LNCAP (cell line): ENCODE measurements around the gene GLTPD2.

Experiments
- TF ChIP-seq, protein P1 (sequence below): fragments of 450-650 bp; IDR thresholded peaks from 2 replicates; pipeline ENCODE4 v1.5.1; 2017; ENCODE audit warnings: mild to moderate bottlenecking

GLTPD2 gene

DNA sequence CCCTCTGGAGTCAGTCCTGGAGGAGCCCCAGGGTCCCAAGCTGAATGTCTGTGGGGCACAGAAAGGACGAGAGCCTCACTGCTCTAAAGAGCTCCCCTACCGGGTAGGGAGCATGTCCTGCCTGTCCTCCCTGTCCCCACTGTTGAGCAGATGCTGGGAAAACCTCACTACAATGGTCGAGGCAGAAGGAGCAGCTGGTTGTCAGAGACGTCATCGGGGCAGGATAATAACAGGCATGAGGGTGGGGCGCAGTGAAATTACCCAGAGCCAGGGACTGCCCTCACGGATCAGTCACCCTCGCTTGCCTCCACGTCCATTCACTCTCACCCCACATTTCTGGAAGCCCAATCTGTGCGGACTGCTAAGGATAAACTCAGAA, 16.5 kb upstream of the GLTPD2 start:
- TF ChIP-seq, protein P1, sequence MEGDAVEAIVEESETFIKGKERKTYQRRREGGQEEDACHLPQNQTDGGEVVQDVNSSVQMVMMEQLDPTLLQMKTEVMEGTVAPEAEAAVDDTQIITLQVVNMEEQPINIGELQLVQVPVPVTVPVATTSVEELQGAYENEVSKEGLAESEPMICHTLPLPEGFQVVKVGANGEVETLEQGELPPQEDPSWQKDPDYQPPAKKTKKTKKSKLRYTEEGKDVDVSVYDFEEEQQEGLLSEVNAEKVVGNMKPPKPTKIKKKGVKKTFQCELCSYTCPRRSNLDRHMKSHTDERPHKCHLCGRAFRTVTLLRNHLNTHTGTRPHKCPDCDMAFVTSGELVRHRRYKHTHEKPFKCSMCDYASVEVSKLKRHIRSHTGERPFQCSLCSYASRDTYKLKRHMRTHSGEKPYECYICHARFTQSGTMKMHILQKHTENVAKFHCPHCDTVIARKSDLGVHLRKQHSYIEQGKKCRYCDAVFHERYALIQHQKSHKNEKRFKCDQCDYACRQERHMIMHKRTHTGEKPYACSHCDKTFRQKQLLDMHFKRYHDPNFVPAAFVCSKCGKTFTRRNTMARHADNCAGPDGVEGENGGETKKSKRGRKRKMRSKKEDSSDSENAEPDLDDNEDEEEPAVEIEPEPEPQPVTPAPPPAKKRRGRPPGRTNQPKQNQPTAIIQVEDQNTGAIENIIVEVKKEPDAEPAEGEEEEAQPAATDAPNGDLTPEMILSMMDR, result no peak

DNA sequence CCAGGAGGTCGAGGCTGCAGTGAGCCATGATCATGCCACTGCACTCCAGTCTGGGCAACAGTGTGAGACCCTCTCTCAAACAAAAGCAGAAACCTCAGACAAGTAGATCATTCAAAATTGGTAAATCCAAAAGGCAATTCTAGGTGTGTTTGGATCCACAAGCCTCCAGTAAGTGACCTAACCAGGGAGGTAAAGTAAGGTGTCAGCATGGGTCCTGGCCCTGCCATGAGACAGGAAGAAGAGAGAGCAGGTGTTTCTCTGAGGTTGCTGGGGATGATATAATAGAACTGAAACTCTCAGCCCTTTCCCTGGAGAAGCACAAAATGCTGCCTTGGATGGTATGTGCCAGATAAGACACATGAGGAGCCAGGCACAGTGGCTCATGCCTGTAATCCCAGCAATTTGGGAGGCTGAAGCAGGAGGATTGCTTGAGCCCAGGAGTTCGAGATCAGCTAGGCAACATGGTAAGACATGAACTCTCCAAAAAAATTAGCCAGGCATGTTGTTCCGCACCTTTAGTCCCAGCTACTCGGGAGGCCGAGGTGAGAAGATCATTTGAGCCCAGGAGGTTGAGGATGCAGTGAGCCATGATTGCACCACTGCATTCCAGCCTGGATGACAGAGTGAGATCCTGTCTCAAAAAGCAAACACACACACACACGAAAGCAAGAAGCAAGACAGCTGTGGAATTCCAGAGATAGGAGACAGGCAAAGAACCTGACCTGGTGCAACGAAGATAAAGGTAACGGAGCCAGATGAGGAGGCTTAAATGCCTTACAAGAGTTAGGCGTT, 10.6 kb upstream of the GLTPD2 start:
- TF ChIP-seq, protein P1, result no peak

DNA sequence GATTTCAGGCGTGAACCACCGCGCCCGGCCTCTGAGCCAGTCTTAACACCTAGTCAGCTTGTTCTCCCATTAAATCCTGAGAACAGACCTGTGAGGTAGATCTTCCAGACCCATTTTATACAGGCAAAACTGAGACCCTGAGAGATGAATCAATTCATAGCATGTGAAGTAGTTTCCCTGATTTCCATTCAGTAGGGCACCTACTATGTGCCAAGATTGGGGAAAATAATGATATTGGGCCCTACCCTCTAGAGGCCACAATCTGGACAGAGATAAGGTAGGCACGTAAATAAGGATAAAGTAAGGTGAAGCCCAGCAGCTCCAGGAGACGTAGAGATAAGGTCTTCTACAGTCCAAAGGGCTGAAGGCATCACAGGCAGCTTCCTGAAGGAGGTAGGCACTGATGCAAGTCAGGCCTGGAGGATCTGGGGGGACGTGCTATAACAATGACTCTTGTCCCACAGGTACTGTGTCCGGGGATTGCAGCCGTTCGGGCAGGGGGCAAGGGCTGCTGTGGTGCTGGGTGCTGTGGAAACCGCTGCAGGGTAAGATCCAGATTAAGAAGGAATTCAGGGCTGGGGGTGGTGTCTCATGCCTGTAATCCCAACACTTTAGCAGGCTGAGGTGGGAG, 8.3 kb upstream of the GLTPD2 start:
- TF ChIP-seq, protein P1, result no peak

- TF ChIP-seq, protein P1, result no peak
These were observed 6.1 kb upstream of the GLTPD2 start for GRCh38 chr17:4782652-4783051.

DNA sequence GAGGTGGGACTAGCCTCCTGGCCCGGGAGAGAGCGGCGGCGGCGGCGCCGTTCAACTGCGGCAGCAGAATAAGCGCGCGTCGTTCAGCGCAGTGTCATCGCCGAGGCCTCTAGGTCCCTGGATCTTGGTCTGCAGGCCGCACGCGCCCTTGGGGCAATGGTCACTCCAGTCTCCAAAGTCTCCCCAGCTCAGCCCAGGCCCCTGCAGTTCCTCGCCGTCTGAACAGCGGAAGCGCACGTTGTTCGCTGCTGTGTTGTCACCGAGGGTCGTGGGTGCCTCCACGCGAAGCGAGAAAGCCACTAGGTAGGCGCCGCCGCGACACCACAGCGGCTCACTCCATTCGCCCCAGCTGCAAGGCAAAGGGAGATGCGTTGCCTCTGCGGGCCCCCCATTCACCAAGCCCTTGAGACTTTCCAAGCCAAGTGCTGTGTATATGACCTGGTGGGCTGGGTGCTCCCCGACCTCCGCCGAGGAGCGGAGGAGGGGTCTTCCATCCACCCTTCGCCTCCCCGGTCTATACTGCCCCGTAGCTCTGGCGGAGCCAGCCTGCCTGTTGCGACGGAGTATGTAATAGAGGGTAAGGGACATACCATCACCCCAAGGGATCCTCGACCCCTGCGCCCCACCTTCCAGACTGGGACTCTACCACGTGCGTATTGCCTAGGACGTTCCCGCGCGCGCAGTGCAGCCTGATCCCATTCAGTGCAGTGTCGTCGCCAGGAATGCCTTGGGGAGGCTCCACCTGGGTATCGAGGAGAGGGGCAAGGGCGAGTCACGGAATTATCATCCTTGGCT, 3.3 kb upstream of the GLTPD2 start:
- TF ChIP-seq, protein P1, result no peak

DNA sequence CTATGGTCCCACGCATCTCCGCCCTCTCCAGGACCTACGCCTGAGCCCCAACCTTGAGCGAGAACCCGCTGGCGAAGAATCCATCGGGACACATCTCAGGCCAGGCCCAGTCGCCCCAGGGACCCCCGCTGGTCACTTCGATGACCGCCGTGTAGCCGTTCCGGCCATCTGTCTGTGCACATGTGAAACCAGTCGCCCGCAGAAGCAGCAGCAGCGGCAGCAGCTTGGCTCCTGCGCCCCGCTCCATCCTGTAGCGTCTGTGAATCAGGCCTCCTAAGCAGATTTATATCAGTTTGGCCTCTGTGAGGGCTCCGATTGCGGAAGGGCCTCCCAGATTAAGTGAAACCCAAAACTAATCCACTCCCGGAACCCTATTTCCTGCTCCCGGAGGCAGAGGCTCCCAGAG, 2.7 kb upstream of the GLTPD2 start, which contains the start of gene VMO1:
Gene VMO1 (minus strand): TSS at position 259 of the 406 bp plus-strand sequence. CDS start 12 bp downstream, at position 247.
- TF ChIP-seq, protein P1, result no peak

DNA sequence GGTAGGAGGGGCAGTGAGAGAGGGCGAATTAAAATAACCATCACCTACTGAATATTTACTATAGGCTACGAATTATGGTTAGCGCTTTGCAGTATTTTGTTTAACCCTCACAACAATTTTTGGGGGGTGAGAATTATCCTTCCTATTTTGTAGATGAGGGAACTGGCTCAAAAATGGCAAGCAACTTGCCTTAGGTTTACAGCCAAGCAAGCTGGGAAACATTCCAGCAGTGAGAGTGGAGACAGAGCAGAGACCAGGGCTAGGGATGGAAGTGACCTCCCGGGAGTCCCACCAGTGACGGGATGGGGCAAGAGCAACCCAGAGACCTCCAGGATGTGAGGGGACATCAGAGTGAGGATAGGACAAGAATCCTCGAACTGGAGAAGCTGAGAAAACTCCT, 2.2 kb upstream of the GLTPD2 start:
- TF ChIP-seq, protein P1, result no peak
